Endodermal cell (in vitro differentiated cells): Measurements from ENCODE around the gene PPFIBP2. TPM values are rescaled to one million over a fixed set of nuclear protein-coding genes. Genes with fewer than 3 reads are reported as not detected.

Experiments used
- DNase-seq: peaks from one replicate; pipeline ENCODE4 v3.0.0-alpha.2; 2017
- H3K27ac ChIP-seq: 2 replicates; pipeline ENCODE4 v1.5.1; 2013; ENCODE audit warnings: mild to moderate bottlenecking, low read depth, low read length, moderate library complexity
- H3K27me3 ChIP-seq: 2 replicates; pipeline ENCODE4 v1.6.1; 2013; ENCODE audit warnings: mild to moderate bottlenecking, low read length, moderate library complexity; ENCODE audit not compliant: insufficient read depth, control insufficient read depth, poor library complexity, severe bottlenecking
- H3K36me3 ChIP-seq: 2 replicates; pipeline ENCODE4 v1.7.0; 2013; ENCODE audit warnings: mild to moderate bottlenecking, low read length, moderate library complexity; ENCODE audit not compliant: control insufficient read depth, insufficient read depth
- H3K4me1 ChIP-seq: one replicate; pipeline ENCODE4 v1.7.0; 2013; ENCODE audit warnings: low read length; ENCODE audit not compliant: control insufficient read depth, insufficient read depth
- H3K4me3 ChIP-seq: 2 replicates; pipeline ENCODE4 v1.5.1; 2013; ENCODE audit warnings: mild to moderate bottlenecking, low read length, moderate library complexity
- H3K9ac ChIP-seq: 2 replicates; pipeline ENCODE4 v1.6.1; 2013; ENCODE audit warnings: mild to moderate bottlenecking, low read length, moderate library complexity; ENCODE audit not compliant: poor library complexity, severe bottlenecking; ENCODE audit errors: extremely low read depth
- H3K9me3 ChIP-seq: 2 replicates; pipeline ENCODE4 v1.6.1; 2013; ENCODE audit warnings: mild to moderate bottlenecking, low read length, moderate library complexity; ENCODE audit not compliant: control insufficient read depth
- H3K27ac Mint-ChIP-seq: 2 replicates; pipeline ENCODE4 v1.8.0; 2020; ENCODE audit warnings: mixed read lengths
- H3K27me3 Mint-ChIP-seq: 2 replicates; pipeline ENCODE4 v1.8.0; 2021; ENCODE audit warnings: mild to moderate bottlenecking, mixed read lengths; ENCODE audit not compliant: insufficient read depth
- H3K36me3 Mint-ChIP-seq: 2 replicates; pipeline ENCODE4 v1.8.0; 2020; ENCODE audit warnings: low read depth, mixed read lengths
- H3K4me1 Mint-ChIP-seq: 2 replicates; pipeline ENCODE4 v1.8.0; 2020; ENCODE audit warnings: mixed read lengths
- H3K4me3 Mint-ChIP-seq: 2 replicates; pipeline ENCODE4 v1.8.0; 2020; ENCODE audit warnings: mild to moderate bottlenecking, moderate library complexity, mixed read lengths
- H3K9me3 Mint-ChIP-seq: 2 replicates; pipeline ENCODE4 v1.8.0; 2020; ENCODE audit warnings: mild to moderate bottlenecking, mixed read lengths
- CTCF ChIP-seq: fragments of 200-600 bp; sonication (generic); conservative IDR thresholded peaks from 2 replicates; pipeline ENCODE4 v1.5.0; 2021; ENCODE audit warnings: antibody characterized with exemption, mild to moderate bottlenecking
- WGBS, 2 experiments: methylation state at CpG; one replicate each; pipeline versions ENCODE4 v1.1.5 to v1.1.7; 2013; ENCODE audit warnings: missing lambda C conversion rate in 2 of 2, mixed read lengths in 1 of 2; ENCODE audit not compliant: insufficient coverage in 1 of 2, insufficient read length in 1 of 2; 5-methylcytosine and 5-hydroxymethylcytosine counted together
- total RNA-seq, 2 donors: library from RNA; stranded (reverse); fragmentation: NEBNext Ultra II Directional in 1 of 2; extraction: Animal tissue kit (Norgen Biotek cat#: 25700) in 1 of 2; gene quantifications; 2 replicates in 1 of 2; 3 replicates in 1 of 2; pipeline ENCODE4 v1.2.1, GENCODE V29; 2021

PPFIBP2 gene
- total RNA-seq, 2 donors from 2014 or later = 149 to 195 TPM

DNA sequence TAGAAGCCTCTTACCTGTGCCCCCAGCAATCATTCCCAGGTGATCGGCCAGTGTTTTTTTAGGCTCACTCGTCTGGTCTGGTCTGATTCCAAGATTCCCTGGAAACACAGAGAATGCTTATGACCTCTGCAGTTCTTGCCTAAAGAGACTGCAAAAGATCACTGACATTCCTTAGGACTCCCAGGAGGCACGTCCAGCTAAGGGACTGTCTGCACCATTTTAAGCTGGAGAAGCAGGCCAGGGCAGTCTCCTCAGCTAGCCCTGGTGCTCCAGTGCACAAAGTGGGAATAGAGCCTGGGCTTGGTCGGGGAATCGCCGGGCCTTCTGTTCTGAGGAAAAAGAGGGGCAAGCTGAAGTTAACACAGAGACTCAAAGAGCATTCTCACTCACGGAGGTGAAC lies 154.7 kb downstream of the PPFIBP2 start:
- no peak for DNase-seq
- H3K9ac ChIP-seq = no peak overlapping the region
- WGBS, 2 experiments = 80 to 90% methylated on average over 7 of the region's 7 CpGs
- Mint-ChIP-seq H3K27me3 (no peaks in the 10 kb centered on the region), H3K27ac (peak overlapping the region; percentile 78), H3K36me3 (peaks cover 69% of the 10 kb centered on the region), H3K9me3 (peaks cover 14% of the 10 kb centered on the region), H3K4me3 (no peak overlapping the region), H3K4me1 (peaks cover 28% of the 10 kb centered on the region)
- peaks cover 12% of the 10 kb centered on the region for H3K9me3 ChIP-seq
- H3K4me1 ChIP-seq = peaks cover 13% of the 10 kb centered on the region
- peaks cover 61% of the 10 kb centered on the region for H3K36me3 ChIP-seq
- TF ChIP-seq CTCF = no peak
- H3K27me3 ChIP-seq = no peaks in the 10 kb centered on the region
- no peak overlapping the region for H3K4me3 ChIP-seq
- H3K27ac ChIP-seq = peak overlapping the region; percentile 47

GRCh38 chr11:7668911-7669310 lies 155.1 kb downstream of the PPFIBP2 start:
- no peak overlapping the region for H3K4me3 ChIP-seq
- H3K27me3 Mint-ChIP-seq = no peaks in the 10 kb centered on the region
- peak overlapping the region; percentile 47 for H3K27ac ChIP-seq
- peaks cover 60% of the 10 kb centered on the region for H3K36me3 ChIP-seq
- peaks cover 12% of the 10 kb centered on the region for H3K9me3 ChIP-seq
- H3K4me1 ChIP-seq = peaks cover 13% of the 10 kb centered on the region
- H3K36me3 Mint-ChIP-seq = peaks cover 64% of the 10 kb centered on the region
- WGBS, 2 experiments = 43 to 80% methylated on average over 1 to 5 of the region's 5 CpGs
- H3K4me1 Mint-ChIP-seq = peaks cover 28% of the 10 kb centered on the region
- no peak overlapping the region for H3K9ac ChIP-seq
- no peaks in the 10 kb centered on the region for H3K27me3 ChIP-seq
- H3K27ac Mint-ChIP-seq = peak overlapping the region; percentile 78
- H3K4me3 Mint-ChIP-seq = no peak overlapping the region
- no peak for DNase-seq
- peaks cover 9% of the 10 kb centered on the region for H3K9me3 Mint-ChIP-seq
- TF ChIP-seq CTCF = no peak

GRCh38 chr11:7670641-7671040 lies 156.8 kb downstream of the PPFIBP2 start:
- Histone ChIP-seq H3K4me1 (peaks cover 13% of the 10 kb centered on the region), H3K9ac (no peak overlapping the region), H3K9me3 (no peaks in the 10 kb centered on the region), H3K36me3 (peaks cover 43% of the 10 kb centered on the region), H3K27ac (no peak overlapping the region), H3K27me3 (no peaks in the 10 kb centered on the region), H3K4me3 (no peak overlapping the region)
- TF ChIP-seq CTCF = no peak
- Mint-ChIP-seq H3K27ac (peak overlapping the region; percentile 46), H3K4me3 (no peak overlapping the region), H3K4me1 (peaks cover 38% of the 10 kb centered on the region), H3K9me3 (no peaks in the 10 kb centered on the region), H3K36me3 (peaks cover 48% of the 10 kb centered on the region), H3K27me3 (peaks cover 2% of the 10 kb centered on the region)
- DNase-seq = no peak
- 86 to 100% methylated on average over 1 to 4 of the region's 4 CpGs for WGBS, 2 experiments
